OCI-LY3 (cell line): ENCODE results near the gene METTL8.

ENCODE experiments used
- H2AFZ ChIP-seq: fragments of 200-600, 300-600 bp; shearing (Covaris generic); 2 replicates; pipeline ENCODE4 v1.6.0; 2014; ENCODE audit warnings: antibody characterized with exemption, low read depth, low read length
- H3K27ac ChIP-seq: fragments of 200-600, 300-600 bp; sonication (generic); 2 replicates; pipeline ENCODE4 v1.5.1; 2014; ENCODE audit warnings: mild to moderate bottlenecking, low read length, moderate library complexity, mixed read lengths
- H3K27me3 ChIP-seq: fragments of 200-600, 300-600 bp; sonication (generic); 2 replicates; pipeline ENCODE4 v1.6.1; 2014; ENCODE audit warnings: low read depth, low read length, mixed read lengths
- H3K36me3 ChIP-seq: fragments of 200-600, 300-600 bp; sonication (generic); replicated peaks from 2 replicates; pipeline ENCODE3; 2014; ENCODE audit warnings: low read depth, low read length, mixed read lengths
- H3K4me1 ChIP-seq: fragments of 300-600, 200-600 bp; sonication (generic); 2 replicates; pipeline ENCODE4 v1.6.1; 2014; ENCODE audit warnings: low read length, mixed read lengths
- H3K4me2 ChIP-seq: fragments of 200-600, 300-600 bp; sonication (generic); 2 replicates; pipeline ENCODE4 v1.6.1; 2014; ENCODE audit warnings: low read length, mixed read lengths
- H3K4me3 ChIP-seq: fragments of 300-600, 200-600 bp; sonication (generic); 2 replicates; pipeline ENCODE4 v1.5.1; 2014; ENCODE audit warnings: antibody characterized with exemption, mild to moderate bottlenecking, low read length, moderate library complexity
- H3K79me2 ChIP-seq: fragments of 300-600, 200-600 bp; shearing (Covaris generic); 2 replicates; pipeline ENCODE4 v1.6.1; 2014; ENCODE audit warnings: mild to moderate bottlenecking, low read length, mixed read lengths
- H3K9ac ChIP-seq: fragments of 300-600, 200-600 bp; shearing (Covaris generic); 2 replicates; pipeline ENCODE4 v1.6.0; 2014; ENCODE audit warnings: mild to moderate bottlenecking, low read length, moderate library complexity
- H3K9me3 ChIP-seq: fragments of 200-600, 300-600 bp; shearing (Covaris generic); 2 replicates; pipeline ENCODE4 v1.6.1; 2014; ENCODE audit warnings: low read length, mixed read lengths; ENCODE audit not compliant: insufficient read depth
- H4K20me1 ChIP-seq: fragments of 200-600, 300-600 bp; sonication (generic); 2 replicates; pipeline ENCODE4 v1.6.1; 2016; ENCODE audit warnings: low read length, mixed read lengths; ENCODE audit not compliant: insufficient read depth
- CTCF ChIP-seq: fragments of 200-600, 300-600 bp; sonication (generic); IDR thresholded peaks from 2 replicates; pipeline ENCODE4 v1.5.1; 2014; ENCODE audit warnings: antibody characterized with exemption, low read length, low read depth
- EZH2phosphoT487 ChIP-seq: fragments of 200-600 bp; shearing (Covaris generic); IDR thresholded peaks from 2 replicates; pipeline ENCODE4 v1.6.1; 2018; ENCODE audit warnings: antibody characterized with exemption, mixed run types, low read depth

METTL8 gene

GRCh38 chr2:171341394-171342066 is 92.3 kb downstream of the METTL8 start:
- Histone ChIP-seq H3K36me3 (no peaks in the 10 kb centered on the region), H4K20me1 (no peaks in the 10 kb centered on the region), H3K9me3 (no peaks in the 10 kb centered on the region), H3K79me2 (no peaks in the 10 kb centered on the region), H3K27me3 (no peaks in the 10 kb centered on the region), H3K9ac (no peak overlapping the region), H3K4me3 (no peak overlapping the region), H3K4me2 (no peak overlapping the region), H3K27ac (no peak overlapping the region), H2AFZ (no peak overlapping the region), H3K4me1 (peaks cover 5% of the 10 kb centered on the region; the same call in 1 of the 2 replicates)
- TF ChIP-seq EZH2phosphoT487 = no peak
- TF ChIP-seq CTCF = no peak

- H3K9ac ChIP-seq = no peak overlapping the region
- H3K27ac ChIP-seq = no peak overlapping the region
- no peaks in the 10 kb centered on the region for H3K79me2 ChIP-seq
- TF ChIP-seq EZH2phosphoT487 = no peak
- no peak for TF ChIP-seq CTCF
- H3K4me1 ChIP-seq = peaks cover 17% of the 10 kb centered on the region
- H3K4me2 ChIP-seq = no peak overlapping the region
- H3K9me3 ChIP-seq = no peaks in the 10 kb centered on the region
- H4K20me1 ChIP-seq = no peaks in the 10 kb centered on the region
- no peak overlapping the region for H2AFZ ChIP-seq
- H3K4me3 ChIP-seq = no peak overlapping the region
- H3K27me3 ChIP-seq = no peaks in the 10 kb centered on the region
- H3K36me3 ChIP-seq = no peaks in the 10 kb centered on the region
These were observed 98.8 kb downstream of the METTL8 start for GRCh38 chr2:171334946-171335345.

- Histone ChIP-seq H4K20me1 (no peaks in the 10 kb centered on the region), H3K9ac (no peak overlapping the region), H3K36me3 (no peaks in the 10 kb centered on the region), H3K4me1 (peaks cover 19% of the 10 kb centered on the region), H2AFZ (no peak overlapping the region), H3K79me2 (no peaks in the 10 kb centered on the region), H3K4me2 (no peak overlapping the region), H3K27me3 (no peaks in the 10 kb centered on the region), H3K4me3 (no peak overlapping the region), H3K9me3 (no peaks in the 10 kb centered on the region), H3K27ac (no peak overlapping the region)
- TF ChIP-seq CTCF (no peak), EZH2phosphoT487 (no peak)
These were observed 99.6 kb downstream of the METTL8 start for GRCh38 chr2:171334171-171334570.

- TF ChIP-seq CTCF (no peak), EZH2phosphoT487 (no peak)
- Histone ChIP-seq H2AFZ (peak overlapping the region; percentile 48), H3K27ac (peak overlapping the region; percentile 22; the same call in 1 of the 2 replicates)
These were observed 103.4 kb downstream of the METTL8 start for GRCh38 chr2:171330155-171330956.

More at GRCh38 chr2:171330155-171330956, 103.4 kb downstream of the METTL8 start:
- H3K79me2 ChIP-seq = no peaks in the 10 kb centered on the region
- H3K36me3 ChIP-seq = no peaks in the 10 kb centered on the region
- H3K27me3 ChIP-seq = no peaks in the 10 kb centered on the region
- H3K4me2 ChIP-seq = peak overlapping the region; percentile 47
- no peaks in the 10 kb centered on the region for H3K9me3 ChIP-seq
- H3K4me1 ChIP-seq = peaks cover 28% of the 10 kb centered on the region
- H4K20me1 ChIP-seq = no peaks in the 10 kb centered on the region
- peak overlapping the region; percentile 1; the same call in 1 of the 2 replicates for H3K4me3 ChIP-seq
- H3K9ac ChIP-seq = no peak overlapping the region
